OCI-LY7 (cell line): Measurements from ENCODE around the gene NDUFV1. TPM values are rescaled to one million over a fixed set of nuclear protein-coding genes. Genes with fewer than 3 reads are reported as not detected.

Experiments used
- BruUV-seq: library from RNA; stranded (reverse); fragments of 400-500 nt; replicated peaks from 2 replicates; lab custom pipeline; 2021; lab: Mats Ljungman, UMichigan
- CTCF ChIA-PET: fragments of 300-600 bp; sonication (Branson Sonifier 250); formaldehyde crosslinking; loops from one replicate; lab custom pipeline; 2022; ENCODE audit warnings: antibody characterized with exemption; ENCODE audit not compliant: unreplicated experiment; lab: Charles Lee
- POLR2A ChIA-PET: fragments of 300-600 bp; sonication (Branson Sonifier 250); formaldehyde crosslinking; loops from one replicate; lab custom pipeline; 2022; ENCODE audit warnings: antibody characterized with exemption; lab: Charles Lee
- DNase-seq: peaks from one replicate; pipeline ENCODE4 v3.0.0-alpha.2; 2015; ENCODE audit warnings: low spot score
- H2AFZ ChIP-seq: fragments of 200-600 bp; sonication (generic), shearing (Covaris generic); 2 replicates; pipeline ENCODE4 v1.6.1; 2014; ENCODE audit warnings: mild to moderate bottlenecking, antibody characterized with exemption, low read length, moderate library complexity
- H3K27ac ChIP-seq: fragments of 200-600 bp; sonication (generic); 2 replicates; pipeline ENCODE4 v1.5.1; 2014; ENCODE audit warnings: mixed run types, low read depth, mild to moderate bottlenecking, moderate library complexity, low read length, inconsistent platforms; ENCODE audit not compliant: poor library complexity, severe bottlenecking
- H3K36me3 ChIP-seq: fragments of 200-600 bp; sonication (generic); 2 replicates; pipeline ENCODE4 v1.6.1; 2014; ENCODE audit warnings: mild to moderate bottlenecking, antibody characterized with exemption, low read length, moderate library complexity, mixed read lengths; ENCODE audit not compliant: insufficient read depth
- H3K4me1 ChIP-seq: fragments of 200-600 bp; sonication (generic); 2 replicates; pipeline ENCODE4 v1.5.1; 2014; ENCODE audit warnings: mild to moderate bottlenecking, low read length; ENCODE audit not compliant: insufficient read depth, poor library complexity, severe bottlenecking
- H3K4me2 ChIP-seq: fragments of 200-600 bp; sonication (generic); 2 replicates; pipeline ENCODE4 v1.6.1; 2014; ENCODE audit warnings: mild to moderate bottlenecking, low read length
- H3K4me3 ChIP-seq: fragments of 200-600 bp; sonication (generic); 2 replicates; pipeline ENCODE4 v1.5.1; 2014; ENCODE audit warnings: mild to moderate bottlenecking, low read depth, low read length; ENCODE audit not compliant: poor library complexity, severe bottlenecking
- H3K79me2 ChIP-seq: fragments of 200-600 bp; sonication (generic); 2 replicates; pipeline ENCODE4 v1.6.1; 2016; ENCODE audit warnings: low read depth, mild to moderate bottlenecking, low read length, moderate library complexity, mixed read lengths; ENCODE audit not compliant: insufficient read depth
- H3K9me2 ChIP-seq: fragments of 200-600 bp; sonication (generic); 2 replicates; pipeline ENCODE4 v1.6.1; 2016; ENCODE audit warnings: mild to moderate bottlenecking, low read length, mixed read lengths; ENCODE audit not compliant: insufficient read depth
- H3K9me3 ChIP-seq: fragments of 200-600 bp; sonication (generic); 2 replicates; pipeline ENCODE4 v1.6.1; 2014; ENCODE audit warnings: mild to moderate bottlenecking, mixed run types, low read length, mixed read lengths
- H4K20me1 ChIP-seq: fragments of 200-600 bp; sonication (generic); 2 replicates; pipeline ENCODE4 v1.6.1; 2014; ENCODE audit warnings: mild to moderate bottlenecking, antibody characterized with exemption, low read length, moderate library complexity, mixed read lengths; ENCODE audit not compliant: insufficient read depth
- CTCF ChIP-seq: fragments of 200-600 bp; sonication (generic); conservative IDR thresholded peaks from 2 replicates; pipeline ENCODE4 v1.5.1; 2014; ENCODE audit warnings: mild to moderate bottlenecking, antibody characterized with exemption, low read length, moderate library complexity, mixed read lengths
- EZH2phosphoT487 ChIP-seq: fragments of 200-600 bp; sonication (generic); IDR thresholded peaks from 2 replicates; pipeline ENCODE4 v1.6.1; 2018; ENCODE audit warnings: low read depth, borderline replicate concordance, mild to moderate bottlenecking, mixed run types, antibody characterized with exemption, low read length, moderate library complexity, mixed read lengths
- intact Hi-C: fragments of 100-400 bp; cut with micrococcal nuclease; formaldehyde crosslinking; loops from one replicate; pipeline ENCODE4 v1.10.0; 2022; ENCODE audit not compliant: unreplicated experiment
- total RNA-seq, 2 experiments: library from RNA; depleted of rRNA in 1 of 2; stranded (reverse); fragments of >200 nt in 1 of 2; shearing (Covaris generic) in 1 of 2; gene quantifications; 2 replicates each; pipeline ENCODE4 v1.2.3, GENCODE V29; 2014 to 2022

Gene NDUFV1
- total RNA-seq, 2 experiments from 2014 or later = 283 to 335 TPM

GRCh38 chr11:67592880-67593564 is 13.7 kb upstream of the NDUFV1 start:
- H3K79me2 ChIP-seq = no peaks in the 10 kb centered on the region
- H2AFZ ChIP-seq = no peak overlapping the region
- ChIA-PET CTCF (no interaction called here), POLR2A (interaction anchor here (0.7 to 2.6 kb wide), 2 partner anchors 10 to 769 kb away, joined by 3 to 11 read pairs; partner anchors contain the start of gene GSTP1)
- H3K4me1 ChIP-seq = peaks cover 15% of the 10 kb centered on the region
- TF ChIP-seq CTCF (no peak), EZH2phosphoT487 (no peak)
- no peak overlapping the region for H3K4me3 ChIP-seq
- intact Hi-C loops = no loop called here
- H3K9me2 ChIP-seq = no peaks in the 10 kb centered on the region
- peaks cover 25% of the 10 kb centered on the region for H3K36me3 ChIP-seq
- no peaks in the 10 kb centered on the region; the same call in 1 of the 2 replicates for H3K9me3 ChIP-seq
- no peak overlapping the region for H3K4me2 ChIP-seq
- no peak overlapping the region for H3K27ac ChIP-seq
- no peaks in the 10 kb centered on the region for H4K20me1 ChIP-seq
- DNase-seq = no peak
- BruUV-seq = no TSS peak

GRCh38 chr11:67593565-67593905 is 13.2 kb upstream of the NDUFV1 start:
- H3K4me2 ChIP-seq = no peak overlapping the region
- no peaks in the 10 kb centered on the region; the same call in 1 of the 2 replicates for H3K9me3 ChIP-seq
- H3K4me1 ChIP-seq = peaks cover 9% of the 10 kb centered on the region
- H2AFZ ChIP-seq = no peak overlapping the region
- H4K20me1 ChIP-seq = no peaks in the 10 kb centered on the region
- H3K27ac ChIP-seq = no peak overlapping the region
- no TSS peak for BruUV-seq
- intact Hi-C loops = no loop called here
- peaks cover 21% of the 10 kb centered on the region for H3K36me3 ChIP-seq
- no peak for DNase-seq
- H3K9me2 ChIP-seq = no peaks in the 10 kb centered on the region
- no peaks in the 10 kb centered on the region for H3K79me2 ChIP-seq
- ChIA-PET POLR2A (interaction anchor here (2.6 kb wide), 1 partner anchor 10 kb away, joined by 11 read pairs; the partner anchor contains the start of gene GSTP1), CTCF (no interaction called here)
- TF ChIP-seq EZH2phosphoT487 (no peak), CTCF (no peak)
- no peak overlapping the region for H3K4me3 ChIP-seq

- Histone ChIP-seq H2AFZ (no peak overlapping the region), H3K36me3 (peaks cover 12% of the 10 kb centered on the region), H3K4me1 (peaks cover under 1% of the 10 kb centered on the region), H3K9me2 (no peaks in the 10 kb centered on the region), H3K4me2 (no peak overlapping the region), H3K4me3 (no peak overlapping the region), H3K9me3 (peaks cover 6% of the 10 kb centered on the region; the same call in 1 of the 2 replicates), H3K79me2 (no peaks in the 10 kb centered on the region), H3K27ac (no peak overlapping the region), H4K20me1 (no peaks in the 10 kb centered on the region)
- DNase-seq = no peak
- ChIA-PET CTCF (no interaction called here), POLR2A (interaction anchor here (0.7 kb wide), 1 partner anchor 41 kb away, joined by 4 read pairs; no protein-coding TSS in a partner anchor)
- intact Hi-C loops = no loop called here
- BruUV-seq = no TSS peak
- no peak for TF ChIP-seq EZH2phosphoT487
- TF ChIP-seq CTCF = no peak
These were observed 12.3 kb upstream of the NDUFV1 start for GRCh38 chr11:67594480-67594879.
